ENCODE data around the gene GALNT18. TPM values are rescaled to one million over a fixed set of nuclear protein-coding genes. Genes with fewer than 3 reads are reported as not detected.

The GALNT18 gene
- total and polyA plus RNA-seq, 8 donors, result 16.4 to 42.6 (median 23.0) TPM

- H3K4me3 ChIP-seq, result no peak overlapping the region
- ATAC-seq (no peak), DNase-seq (no peak)
- H3K27me3 ChIP-seq, result no peaks in the 10 kb centered on the region
- no peaks in the 10 kb centered on the region for H3K36me3 ChIP-seq
- H3K27ac ChIP-seq, result no peak overlapping the region
- intact Hi-C loops (cut with DNase I), result no loop called here
- TF ChIP-seq CTCF (IDR thresholded peaks at IDR 0.05), result no peak
- peaks cover 16 to 26% of the 10 kb centered on the region in 2 donors for H3K4me1 ChIP-seq
- H3K9me3 ChIP-seq, result no peaks in the 10 kb centered on the region
Observed at GRCh38 chr11:11587122-11587521, 34.7 kb downstream of the GALNT18 start.

- intact Hi-C loops (cut with DNase I), result no loop called here
- no peak overlapping the region for H3K4me3 ChIP-seq
Observed at GRCh38 chr11:11586465-11586864, 35.3 kb downstream of the GALNT18 start.

GRCh38 chr11:11584937-11585336 lies 36.9 kb downstream of the GALNT18 start:
- Histone ChIP-seq H3K27me3 (no peaks in the 10 kb centered on the region), H3K4me3 (no peak overlapping the region), H3K27ac (peak overlapping the region; percentile 31 to 51), H3K9me3 (no peaks in the 10 kb centered on the region), H3K36me3 (no peaks in the 10 kb centered on the region), H3K4me1 (peaks cover 26 to 35% of the 10 kb centered on the region in 2 donors)
- intact Hi-C loops (cut with DNase I), result no loop called here
- DNase-seq (no peak), ATAC-seq (peak; percentile 20)
- no peak for TF ChIP-seq CTCF (IDR thresholded peaks at IDR 0.05)

More at GRCh38 chr11:11586465-11586864, 35.3 kb downstream of the GALNT18 start:
- no peaks in the 10 kb centered on the region for H3K36me3 ChIP-seq
- no peak for ATAC-seq
- no peak overlapping the region for H3K27ac ChIP-seq
- no peak for DNase-seq
- no peaks in the 10 kb centered on the region for H3K27me3 ChIP-seq
- H3K9me3 ChIP-seq, result no peaks in the 10 kb centered on the region
- peaks cover 23 to 30% of the 10 kb centered on the region in 2 donors for H3K4me1 ChIP-seq
- TF ChIP-seq CTCF (IDR thresholded peaks at IDR 0.05), result no peak

DNA sequence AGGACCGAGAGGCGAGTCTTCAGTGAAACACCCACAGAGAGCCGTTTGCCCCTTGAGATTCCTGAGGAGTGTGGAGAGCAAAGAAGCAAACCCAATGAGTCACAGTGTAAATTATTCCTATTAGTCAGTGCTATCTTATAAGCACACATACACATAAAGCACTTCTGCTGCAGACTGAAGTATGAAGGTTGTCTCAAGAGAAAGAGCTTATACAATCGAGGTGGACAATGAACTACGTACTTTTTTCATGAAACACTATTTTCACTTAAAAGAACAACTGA lies 37.3 kb downstream of the GALNT18 start:
- ATAC-seq, result peak; percentile 97
- Histone ChIP-seq H3K4me1 (peaks cover 26 to 35% of the 10 kb centered on the region in 2 donors), H3K4me3 (no peak overlapping the region), H3K9me3 (no peaks in the 10 kb centered on the region), H3K36me3 (no peaks in the 10 kb centered on the region), H3K27ac (peak overlapping the region; percentile 31 to 51), H3K27me3 (no peaks in the 10 kb centered on the region)
- no peak for TF ChIP-seq CTCF (IDR thresholded peaks at IDR 0.05)
- peak in 2 of 4 donors; percentile 55 to 68 for DNase-seq
- intact Hi-C loops (cut with DNase I), result no loop called here

GRCh38 chr11:11583801-11584529 lies 37.8 kb downstream of the GALNT18 start:
- H3K4me1 ChIP-seq, result peaks cover 26 to 37% of the 10 kb centered on the region in 2 donors
- DNase-seq, result no peak
- H3K27ac ChIP-seq, result peak overlapping the region; percentile 10 to 51
- H3K4me3 ChIP-seq, result no peak overlapping the region
- no peak for ATAC-seq
- intact Hi-C loops (cut with DNase I), result no loop called here
- H3K27me3 ChIP-seq, result no peaks in the 10 kb centered on the region
- TF ChIP-seq CTCF (IDR thresholded peaks at IDR 0.05), result no peak
- H3K36me3 ChIP-seq, result no peaks in the 10 kb centered on the region
- no peaks in the 10 kb centered on the region for H3K9me3 ChIP-seq
